SK-N-SH (cell line): ENCODE results near the gene NOXA1. TPM values are rescaled to one million over a fixed set of nuclear protein-coding genes. Genes with fewer than 3 reads are reported as not detected.

Experiments
- CTCF ChIA-PET: fragments of 300-600, 350-600 bp; formaldehyde crosslinking; extraction: SDS; loops from one replicate; lab custom pipeline; 2021; lab: Yijun Ruan, JAX
- POLR2A ChIA-PET: fragments of 350-600 bp; sonication (Branson Sonifier 250); formaldehyde crosslinking; extraction: SDS; loops from one replicate; lab custom pipeline; 2020; ENCODE audit warnings: antibody characterized with exemption, inconsistent platforms; lab: Yijun Ruan, JAX
- DNase-seq: peaks from one replicate; pipeline ENCODE4 v3.0.0; 2012
- H2AFZ ChIP-seq: fragments of 200-600 bp; sonication (generic); 2 replicates; pipeline ENCODE4 v1.8.1; 2016; ENCODE audit warnings: antibody characterized with exemption, mild to moderate bottlenecking, low read depth
- H3F3A ChIP-seq: fragments of 200-600 bp; sonication (generic); replicated peaks from 2 replicates; pipeline ENCODE3; 2016; ENCODE audit warnings: antibody characterized with exemption, mild to moderate bottlenecking; ENCODE audit not compliant: insufficient read depth
- H3K27ac ChIP-seq, 2 experiments: fragments of 200-500 bp in 1 of 2; fragments of 200-600 bp in 1 of 2; sonication (Bioruptor generic) in 1 of 2; sonication (generic), shearing (Covaris generic) in 1 of 2; 2 replicates each; pipeline versions ENCODE4 v1.5.1 to v1.6.1; 2014 to 2016; ENCODE audit warnings: low read depth in 2 of 2, inconsistent platforms in 1 of 2, low read length in 1 of 2, mild to moderate bottlenecking in 1 of 2, mixed read lengths in 1 of 2
- H3K27me3 ChIP-seq: fragments of 200-600 bp; sonication (generic), shearing (Covaris generic); 2 replicates; pipeline ENCODE4 v1.6.1; 2016; ENCODE audit warnings: mixed run types; ENCODE audit not compliant: insufficient read depth
- H3K36me3 ChIP-seq, 2 experiments: fragments of 200-500 bp in 1 of 2; fragments of 200-600 bp in 1 of 2; sonication (Bioruptor generic) in 1 of 2; sonication (generic) in 1 of 2; replicated peaks in 1 of 2; 2 replicates each; pipeline versions ENCODE3 to v1.5.1; 2014 to 2016; ENCODE audit warnings: low read length in 1 of 2, mild to moderate bottlenecking in 1 of 2; ENCODE audit not compliant: insufficient read depth in 2 of 2, control insufficient read depth in 1 of 2
- H3K4me1 ChIP-seq, 2 experiments: fragments of 200-500 bp in 1 of 2; fragments of 200-600 bp in 1 of 2; sonication (Bioruptor generic) in 1 of 2; sonication (generic), shearing (Covaris generic) in 1 of 2; 2 replicates each; pipeline versions ENCODE4 v1.5.1 to v1.6.1; 2014 to 2016; ENCODE audit warnings: low read depth in 1 of 2, low read length in 1 of 2, mixed run types in 1 of 2; ENCODE audit not compliant: insufficient read depth in 2 of 2, control insufficient read depth in 1 of 2
- H3K4me2 ChIP-seq: fragments of 200-600 bp; sonication (generic), shearing (Covaris generic); 2 replicates; pipeline ENCODE4 v1.6.1; 2017; ENCODE audit warnings: mixed run types
- H3K4me3 ChIP-seq, 2 experiments: fragments of 200-500 bp in 1 of 2; fragments of 200-600 bp in 1 of 2; sonication (Bioruptor generic) in 1 of 2; sonication (generic), shearing (Covaris generic) in 1 of 2; 2 replicates each; pipeline versions ENCODE4 v1.5.1 to v1.8.1; 2014 to 2016; ENCODE audit warnings: low read depth in 2 of 2, inconsistent platforms in 1 of 2, low read length in 1 of 2, mild to moderate bottlenecking in 1 of 2, mixed read lengths in 1 of 2, moderate library complexity in 1 of 2
- H3K79me2 ChIP-seq: fragments of 200-600 bp; sonication (generic); 2 replicates; pipeline ENCODE4 v1.8.1; 2017; ENCODE audit warnings: mild to moderate bottlenecking; ENCODE audit not compliant: insufficient read depth
- H3K9ac ChIP-seq: fragments of 200-600 bp; sonication (generic); 2 replicates; pipeline ENCODE4 v1.6.1; 2017; ENCODE audit warnings: mixed run types
- H3K9me2 ChIP-seq: fragments of 200-600 bp; sonication (generic); 2 replicates; pipeline ENCODE4 v1.6.1; 2017; ENCODE audit warnings: mixed run types
- H3K9me3 ChIP-seq: fragments of 200-600 bp; sonication (generic); 2 replicates; pipeline ENCODE4 v1.6.1; 2017; ENCODE audit warnings: mixed run types, mild to moderate bottlenecking, moderate library complexity
- H4K20me1 ChIP-seq: fragments of 200-600 bp; sonication (generic); 2 replicates; pipeline ENCODE4 v1.6.1; 2017; ENCODE audit warnings: mild to moderate bottlenecking, mixed run types; ENCODE audit not compliant: insufficient read depth
- FOSL2 ChIP-seq: IDR thresholded peaks from 2 replicates; pipeline ENCODE4 v1.4.0; 2012; ENCODE audit warnings: low read depth, mild to moderate bottlenecking, moderate library complexity, borderline replicate concordance
- GABPA ChIP-seq: IDR thresholded peaks from 2 replicates; pipeline ENCODE4 v1.4.0; 2012; ENCODE audit warnings: low read depth, mild to moderate bottlenecking
- JUND ChIP-seq: IDR thresholded peaks from 2 replicates; pipeline ENCODE4 v1.4.0; 2012
- NFIC ChIP-seq: IDR thresholded peaks from 2 replicates; pipeline ENCODE4 v1.4.0; 2012; ENCODE audit warnings: borderline replicate concordance
- NRF1 ChIP-seq: IDR thresholded peaks from 2 replicates; pipeline ENCODE4 v1.6.1; 2012; ENCODE audit warnings: low read depth, mild to moderate bottlenecking, low read length
- PBX3 ChIP-seq: IDR thresholded peaks from 2 replicates; pipeline ENCODE4; 2012
- RAD21 ChIP-seq: IDR thresholded peaks from 2 replicates; pipeline ENCODE4 v1.6.1; 2012; ENCODE audit warnings: mild to moderate bottlenecking, low read length
- REST ChIP-seq: IDR thresholded peaks from 2 replicates; pipeline ENCODE4 v1.6.1; 2012; ENCODE audit warnings: mild to moderate bottlenecking, low read depth, low read length, moderate library complexity
- RFX5 ChIP-seq: IDR thresholded peaks from 2 replicates; pipeline ENCODE4 v1.6.1; 2012; ENCODE audit warnings: mild to moderate bottlenecking, improper control_type of control experiment, low read length
- RXRA ChIP-seq: IDR thresholded peaks from 2 replicates; pipeline ENCODE4 v1.4.0; 2012; ENCODE audit warnings: low read depth, mild to moderate bottlenecking, borderline replicate concordance
- SMC3 ChIP-seq: IDR thresholded peaks from 2 replicates; pipeline ENCODE4 v1.6.1; 2012; ENCODE audit warnings: low read depth, low read length, improper control_type of control experiment
- TEAD4 ChIP-seq: IDR thresholded peaks from 2 replicates; pipeline ENCODE4 v1.4.0; 2012; ENCODE audit warnings: mild to moderate bottlenecking, borderline replicate concordance; ENCODE audit not compliant: insufficient read depth
- USF2 ChIP-seq: fragments of 150-350 bp; IDR thresholded peaks from 2 replicates; pipeline ENCODE4 v1.6.1; 2017; ENCODE audit warnings: antibody characterized with exemption, low read length, low read depth, borderline replicate concordance
- YY1 ChIP-seq: IDR thresholded peaks from 2 replicates; pipeline ENCODE4 v1.4.0; 2012; ENCODE audit warnings: low read depth, mild to moderate bottlenecking
- WGBS: methylation state at CpG from one replicate; pipeline ENCODE4 v1.1.6; 2017; ENCODE audit warnings: low lambda C conversion rate; 5-methylcytosine and 5-hydroxymethylcytosine counted together
- polyA plus RNA-seq, 3 experiments: library from polyadenylated mRNA; depleted of rRNA; stranded (reverse); fragments of >200 nt; gene quantifications; 2 replicates each; pipeline ENCODE4 v1.2.3, GENCODE V29; 2012
- TF ChIP-seq, protein P1 (sequence below): fragments of 200-600 bp; sonication (generic); IDR thresholded peaks from 2 replicates; pipeline ENCODE4 v1.6.1; 2017; ENCODE audit warnings: antibody characterized with exemption, mild to moderate bottlenecking, moderate library complexity
- TF ChIP-seq, protein P2 (sequence below): fragments of 150-350 bp; IDR thresholded peaks from 2 replicates; pipeline ENCODE4 v1.6.1; 2016; ENCODE audit warnings: mild to moderate bottlenecking, low read depth, low read length

NOXA1 gene
- polyA plus RNA-seq, 1 of the 3 experiments (the other 2 are of a cell fraction): 0.39 TPM

- no peaks in the 10 kb centered on the region for H3K9me3 ChIP-seq
- no peaks in the 10 kb centered on the region for H3K9me2 ChIP-seq
- no peak overlapping the region for H3K4me3 ChIP-seq
- DNase-seq: no peak
- H3K27me3 ChIP-seq: no peaks in the 10 kb centered on the region
- H3F3A ChIP-seq: no peaks in the 10 kb centered on the region
- H2AFZ ChIP-seq: no peak overlapping the region
- H3K36me3 ChIP-seq: no peaks in the 10 kb centered on the region
- H4K20me1 ChIP-seq: no peaks in the 10 kb centered on the region
- H3K4me1 ChIP-seq: no peaks in the 10 kb centered on the region; a peak in 1 of 4 replicates
- no peak overlapping the region for H3K9ac ChIP-seq
- WGBS: 90% methylated on average over 7 of the region's 23 CpGs
- ChIA-PET CTCF (interaction anchor here (0.7 kb wide), 1 partner anchor 12 kb away, joined by 3 read pairs; no protein-coding TSS in a partner anchor), POLR2A (interaction anchor here (0.6 kb wide), 1 partner anchor 115 kb away, joined by 4 read pairs; no protein-coding TSS in a partner anchor)
- TF ChIP-seq REST (no peak), NFIC (no peak), RXRA (no peak), NRF1 (no peak), JUND (no peak), RFX5 (no peak), TEAD4 (no peak), USF2 (no peak), RAD21 (no peak), PBX3 (no peak), FOSL2 (no peak), YY1 (no peak), GABPA (no peak), SMC3 (no peak)
- TF ChIP-seq, protein P1, sequence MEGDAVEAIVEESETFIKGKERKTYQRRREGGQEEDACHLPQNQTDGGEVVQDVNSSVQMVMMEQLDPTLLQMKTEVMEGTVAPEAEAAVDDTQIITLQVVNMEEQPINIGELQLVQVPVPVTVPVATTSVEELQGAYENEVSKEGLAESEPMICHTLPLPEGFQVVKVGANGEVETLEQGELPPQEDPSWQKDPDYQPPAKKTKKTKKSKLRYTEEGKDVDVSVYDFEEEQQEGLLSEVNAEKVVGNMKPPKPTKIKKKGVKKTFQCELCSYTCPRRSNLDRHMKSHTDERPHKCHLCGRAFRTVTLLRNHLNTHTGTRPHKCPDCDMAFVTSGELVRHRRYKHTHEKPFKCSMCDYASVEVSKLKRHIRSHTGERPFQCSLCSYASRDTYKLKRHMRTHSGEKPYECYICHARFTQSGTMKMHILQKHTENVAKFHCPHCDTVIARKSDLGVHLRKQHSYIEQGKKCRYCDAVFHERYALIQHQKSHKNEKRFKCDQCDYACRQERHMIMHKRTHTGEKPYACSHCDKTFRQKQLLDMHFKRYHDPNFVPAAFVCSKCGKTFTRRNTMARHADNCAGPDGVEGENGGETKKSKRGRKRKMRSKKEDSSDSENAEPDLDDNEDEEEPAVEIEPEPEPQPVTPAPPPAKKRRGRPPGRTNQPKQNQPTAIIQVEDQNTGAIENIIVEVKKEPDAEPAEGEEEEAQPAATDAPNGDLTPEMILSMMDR: no peak
- TF ChIP-seq, protein P2, sequence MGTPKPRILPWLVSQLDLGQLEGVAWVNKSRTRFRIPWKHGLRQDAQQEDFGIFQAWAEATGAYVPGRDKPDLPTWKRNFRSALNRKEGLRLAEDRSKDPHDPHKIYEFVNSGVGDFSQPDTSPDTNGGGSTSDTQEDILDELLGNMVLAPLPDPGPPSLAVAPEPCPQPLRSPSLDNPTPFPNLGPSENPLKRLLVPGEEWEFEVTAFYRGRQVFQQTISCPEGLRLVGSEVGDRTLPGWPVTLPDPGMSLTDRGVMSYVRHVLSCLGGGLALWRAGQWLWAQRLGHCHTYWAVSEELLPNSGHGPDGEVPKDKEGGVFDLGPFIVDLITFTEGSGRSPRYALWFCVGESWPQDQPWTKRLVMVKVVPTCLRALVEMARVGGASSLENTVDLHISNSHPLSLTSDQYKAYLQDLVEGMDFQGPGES: no peak
- no peak overlapping the region for H3K27ac ChIP-seq
- no peaks in the 10 kb centered on the region for H3K79me2 ChIP-seq
- no peak overlapping the region for H3K4me2 ChIP-seq
Observed at GRCh38 chr9:137392232-137393007, 30.8 kb upstream of the NOXA1 start.
